GM19324 (cell line): ENCODE measurements around the gene S100A7.
"Not testable (repeated sequence)": the region's sequence is repeated elsewhere in the genome, so short reads cannot be mapped to it uniquely, and the experiment has no call there.

Experiments used
- ATAC-seq: cut with Tn5 transposase; IDR thresholded peaks from one replicate; pipeline ENCODE4 v1.9.1; 2021; ENCODE audit warnings: mild to moderate bottlenecking, moderate library complexity; ENCODE audit not compliant: unreplicated experiment, low FRiP score

The S100A7 gene

GRCh38 chr1:153432874-153433681 lies 27.4 kb downstream of the S100A7 start:
- ATAC-seq, result no peak

GRCh38 chr1:153431928-153432327 lies 28.5 kb downstream of the S100A7 start:
- ATAC-seq, result no peak

GRCh38 chr1:153431427-153431826 lies 29.0 kb downstream of the S100A7 start:
- no peak for ATAC-seq

- ATAC-seq, result no peak
Measured at GRCh38 chr1:153431002-153431401, 29.4 kb downstream of the S100A7 start.

- no peak for ATAC-seq
Measured at GRCh38 chr1:153430561-153430960, 29.9 kb downstream of the S100A7 start.

GRCh38 chr1:153430166-153430553 lies 30.3 kb downstream of the S100A7 start:
- ATAC-seq, result no peak

- no peak for ATAC-seq
Measured at GRCh38 chr1:153429266-153430165, 30.9 kb downstream of the S100A7 start.

GRCh38 chr1:153428791-153429190 lies 31.7 kb downstream of the S100A7 start:
- ATAC-seq, result no peak

GRCh38 chr1:153428073-153428638 lies 32.3 kb downstream of the S100A7 start:
- no peak for ATAC-seq

GRCh38 chr1:153426809-153427208 lies 33.6 kb downstream of the S100A7 start:
- ATAC-seq, result no peak

GRCh38 chr1:153422450-153423068 lies 37.9 kb downstream of the S100A7 start:
- no peak for ATAC-seq

GRCh38 chr1:153420306-153420705 lies 40.1 kb downstream of the S100A7 start:
- ATAC-seq, result no peak

- ATAC-seq, result not testable (repeated sequence)
Measured at GRCh38 chr1:153419436-153419793, 41.0 kb downstream of the S100A7 start.

- ATAC-seq, result not testable (repeated sequence)
Measured at GRCh38 chr1:153418758-153419435, 41.6 kb downstream of the S100A7 start.

GRCh38 chr1:153417136-153417888 lies 43.1 kb downstream of the S100A7 start:
- ATAC-seq, result no peak

GRCh38 chr1:153415850-153416570 lies 44.4 kb downstream of the S100A7 start, which contains the start of gene S100A7A:
Gene S100A7A (plus strand): TSS chr1:153416520. CDS start chr1:153418083, 1,563 bp downstream.
- ATAC-seq, result no peak

GRCh38 chr1:153413961-153414360 lies 46.5 kb downstream of the S100A7 start:
- not testable (repeated sequence) for ATAC-seq
